DOHH2 (cell line): ENCODE measurements around the gene FAM209A.
A peak's percentile ranks its signal among the peaks of the same experiment; 100 is the strongest.

Source experiments
- H3F3A ChIP-seq: fragments of 200-600 bp; sonication (generic), shearing (Covaris generic); 2 replicates; pipeline ENCODE4 v1.6.0; 2016; ENCODE audit warnings: antibody characterized with exemption, mild to moderate bottlenecking; ENCODE audit not compliant: control insufficient read depth, insufficient read depth
- H3K27ac ChIP-seq: fragments of 200-600 bp; sonication (generic); 2 replicates; pipeline ENCODE4 v1.5.1; 2014; ENCODE audit warnings: low read depth, mild to moderate bottlenecking, low read length, moderate library complexity
- H3K27me3 ChIP-seq: fragments of 200-600 bp; sonication (generic); 2 replicates; pipeline ENCODE4 v1.6.1; 2014; ENCODE audit warnings: mild to moderate bottlenecking, low read length, mixed read lengths; ENCODE audit not compliant: control insufficient read depth
- H3K36me3 ChIP-seq: fragments of 200-600 bp; sonication (generic); 2 replicates; pipeline ENCODE4 v1.6.1; 2014; ENCODE audit warnings: mild to moderate bottlenecking, low read length, moderate library complexity, mixed read lengths; ENCODE audit not compliant: control insufficient read depth
- H3K4me1 ChIP-seq: fragments of 200-600 bp; sonication (generic); 2 replicates; pipeline ENCODE4 v1.6.1; 2014; ENCODE audit warnings: mild to moderate bottlenecking, low read length, mixed read lengths; ENCODE audit not compliant: control insufficient read depth
- H3K4me2 ChIP-seq: fragments of 200-600 bp; sonication (generic); 2 replicates; pipeline ENCODE4 v1.6.0; 2014; ENCODE audit warnings: mild to moderate bottlenecking, low read length, moderate library complexity
- H3K4me3 ChIP-seq: fragments of 200-600 bp; sonication (generic); 2 replicates; pipeline ENCODE4 v1.5.1; 2014; ENCODE audit warnings: mild to moderate bottlenecking, low read length, mixed read lengths
- H3K79me2 ChIP-seq: fragments of 200-600 bp; sonication (generic); 2 replicates; pipeline ENCODE4 v1.6.1; 2014; ENCODE audit warnings: mild to moderate bottlenecking, low read length, mixed read lengths; ENCODE audit not compliant: control insufficient read depth
- H3K9me2 ChIP-seq: fragments of 200-600 bp; sonication (generic); replicated peaks from 2 replicates; pipeline ENCODE4 v1.6.1; 2014; ENCODE audit warnings: mild to moderate bottlenecking, low read length, mixed read lengths; ENCODE audit not compliant: control insufficient read depth
- H3K9me3 ChIP-seq: fragments of 200-600 bp; sonication (generic); 2 replicates; pipeline ENCODE4 v1.6.1; 2014; ENCODE audit warnings: antibody characterized with exemption, low read length, mixed read lengths; ENCODE audit not compliant: control insufficient read depth, insufficient read depth
- H4K20me1 ChIP-seq: fragments of 200-600 bp; sonication (generic); 2 replicates; pipeline ENCODE4 v1.6.0; 2014; ENCODE audit warnings: low read depth, mild to moderate bottlenecking, antibody characterized with exemption, low read length, moderate library complexity; ENCODE audit not compliant: control insufficient read depth, insufficient read depth
- CTCF ChIP-seq: fragments of 200-600 bp; sonication (generic); IDR thresholded peaks from one replicate; pipeline ENCODE4 v1.5.1; 2014; ENCODE audit warnings: antibody characterized with exemption, mild to moderate bottlenecking, low read depth, low read length; ENCODE audit not compliant: poor library complexity, severe bottlenecking
- EZH2phosphoT487 ChIP-seq: fragments of 200-600 bp; sonication (generic); IDR thresholded peaks from 2 replicates; pipeline ENCODE4 v1.6.1; 2017; ENCODE audit warnings: borderline replicate concordance, mild to moderate bottlenecking, antibody characterized with exemption, low read length, moderate library complexity, mixed read lengths

The FAM209A gene

DNA sequence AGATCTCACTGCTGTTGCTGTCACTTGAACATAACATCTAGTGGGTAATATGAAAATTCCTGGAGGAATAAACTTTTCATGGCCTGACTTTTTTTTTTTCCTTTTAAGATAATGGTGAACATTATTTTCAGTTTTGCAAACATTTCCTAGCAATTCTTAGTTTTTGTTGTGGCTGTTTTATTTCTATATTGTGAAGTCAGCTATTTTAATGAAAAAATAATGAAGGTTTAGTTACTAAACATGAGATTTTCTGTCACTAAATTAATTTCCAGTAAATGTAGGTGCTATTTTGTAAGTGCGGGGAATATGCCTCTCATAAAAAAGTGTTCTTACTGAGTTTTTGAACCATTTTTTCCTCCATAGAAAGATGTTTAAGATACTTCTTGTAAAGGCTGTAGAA is 23.4 kb upstream of the FAM209A start:
- Histone ChIP-seq H3K4me2 (no peak overlapping the region), H3K4me3 (no peak overlapping the region), H3K4me1 (no peaks in the 10 kb centered on the region), H3K27ac (no peak overlapping the region), H3K9me3 (no peaks in the 10 kb centered on the region), H3K36me3 (peaks cover 19% of the 10 kb centered on the region), H3F3A (no peaks in the 10 kb centered on the region), H3K9me2 (no peaks in the 10 kb centered on the region), H4K20me1 (no peaks in the 10 kb centered on the region), H3K27me3 (no peaks in the 10 kb centered on the region), H3K79me2 (no peaks in the 10 kb centered on the region)
- TF ChIP-seq EZH2phosphoT487 = no peak
- TF ChIP-seq CTCF = no peak

DNA sequence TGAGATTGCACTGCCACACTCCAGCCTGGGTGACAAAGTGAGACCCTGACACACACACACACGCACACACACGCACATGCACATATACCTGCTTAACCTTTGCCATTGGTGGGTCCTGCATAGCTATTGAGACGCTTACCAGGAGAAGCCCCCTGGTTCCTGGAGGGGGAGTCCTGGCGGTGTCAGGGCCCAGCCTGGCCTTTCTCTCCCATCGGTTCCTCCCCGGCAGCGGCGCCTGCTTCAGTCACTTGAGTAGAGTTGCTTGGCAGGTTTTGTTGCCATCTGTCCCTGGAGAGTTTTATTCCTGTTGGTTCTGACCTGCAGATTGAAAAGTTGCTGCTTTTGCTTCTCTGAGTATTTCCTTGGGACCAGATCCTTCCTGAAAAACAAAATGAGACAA is 20.6 kb upstream of the FAM209A start:
- no peaks in the 10 kb centered on the region for H3K79me2 ChIP-seq
- H3K4me1 ChIP-seq = no peaks in the 10 kb centered on the region
- H3K9me3 ChIP-seq = no peaks in the 10 kb centered on the region
- H4K20me1 ChIP-seq = no peaks in the 10 kb centered on the region
- no peak overlapping the region for H3K27ac ChIP-seq
- no peaks in the 10 kb centered on the region for H3F3A ChIP-seq
- TF ChIP-seq CTCF (no peak), EZH2phosphoT487 (no peak)
- no peaks in the 10 kb centered on the region for H3K9me2 ChIP-seq
- H3K4me2 ChIP-seq = no peak overlapping the region
- no peak overlapping the region for H3K4me3 ChIP-seq
- H3K27me3 ChIP-seq = no peaks in the 10 kb centered on the region
- H3K36me3 ChIP-seq = no peaks in the 10 kb centered on the region; the same call in 1 of the 2 replicates

DNA sequence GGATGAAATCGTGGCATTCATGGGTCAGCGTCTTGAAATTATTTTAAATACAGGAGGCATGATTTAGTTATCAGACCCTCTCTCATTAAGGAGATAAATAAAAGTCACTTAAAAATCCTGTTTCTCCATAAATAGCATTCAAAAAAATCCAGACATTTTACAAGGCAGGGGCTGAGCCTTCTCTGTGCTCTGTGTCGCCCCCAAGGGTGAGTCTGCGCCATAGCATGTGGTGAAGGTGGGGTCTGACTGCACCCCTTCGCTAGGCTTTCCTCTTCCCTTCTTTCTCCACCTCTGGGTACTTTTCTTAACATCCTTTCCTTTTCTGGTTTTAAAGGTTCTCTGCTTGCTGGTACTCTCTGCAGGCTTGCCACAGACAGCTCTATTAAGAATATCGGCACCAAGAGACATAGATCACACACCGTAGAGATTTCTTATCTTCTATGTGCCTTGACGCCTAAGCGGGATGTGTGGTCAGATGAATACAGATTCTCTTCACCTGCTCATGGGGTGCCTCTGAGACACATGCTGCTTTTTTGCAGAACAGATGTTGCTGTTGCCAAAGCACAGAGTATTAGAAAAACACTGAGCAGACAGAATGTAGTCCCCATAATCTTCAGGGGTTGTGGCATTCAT is 20.1 kb upstream of the FAM209A start:
- TF ChIP-seq CTCF (peak; percentile 71), EZH2phosphoT487 (no peak)
- no peaks in the 10 kb centered on the region for H3K4me1 ChIP-seq
- no peak overlapping the region for H3K27ac ChIP-seq
- no peaks in the 10 kb centered on the region for H3K9me3 ChIP-seq
- no peak overlapping the region for H3K4me3 ChIP-seq
- no peaks in the 10 kb centered on the region for H3K9me2 ChIP-seq
- no peak overlapping the region for H3K4me2 ChIP-seq
- no peaks in the 10 kb centered on the region for H3F3A ChIP-seq
- no peaks in the 10 kb centered on the region for H3K27me3 ChIP-seq
- H3K36me3 ChIP-seq = no peaks in the 10 kb centered on the region; the same call in 1 of the 2 replicates
- H3K79me2 ChIP-seq = no peaks in the 10 kb centered on the region
- no peaks in the 10 kb centered on the region for H4K20me1 ChIP-seq
